Coronary artery (tissue), 2 donors: ENCODE data around the gene DENR.

Source experiments
- DNase-seq: peaks from one replicate; pipeline ENCODE4 v3.0.0-alpha.2; 2017; ENCODE audit warnings: low spot score
- H3K27ac ChIP-seq, 2 donors: fragments of 200-600 bp; sonication (generic); one replicate each; pipeline ENCODE4 v1.5.1; 2016 to 2019
- H3K4me3 ChIP-seq: fragments of 200-600 bp; sonication (generic); 2 replicates; pipeline ENCODE4 v1.5.1; 2016; ENCODE audit warnings: mild to moderate bottlenecking, moderate library complexity
- CTCF ChIP-seq: fragments of 200-600 bp; sonication (generic); IDR thresholded peaks from one replicate; pipeline ENCODE4 v1.5.1; 2019; ENCODE audit warnings: antibody characterized with exemption

DENR gene

GRCh38 chr12:122724641-122725243 lies 27.9 kb upstream of the DENR start:
- no peak for TF ChIP-seq CTCF
- no peak for DNase-seq
- Histone ChIP-seq H3K27ac (no peak overlapping the region), H3K4me3 (no peak overlapping the region)

- Histone ChIP-seq H3K27ac (no peak overlapping the region), H3K4me3 (no peak overlapping the region)
- no peak for DNase-seq
- TF ChIP-seq CTCF: no peak
Observed at GRCh38 chr12:122725452-122726079, 27.1 kb upstream of the DENR start.

- no peak overlapping the region for H3K27ac ChIP-seq
- no peak for TF ChIP-seq CTCF
- no peak for DNase-seq
- H3K4me3 ChIP-seq: no peak overlapping the region
Observed at GRCh38 chr12:122726080-122726558, 26.5 kb upstream of the DENR start.

GRCh38 chr12:122729583-122730214 lies 22.9 kb upstream of the DENR start:
- DNase-seq: no peak
- TF ChIP-seq CTCF: no peak
- H3K4me3 ChIP-seq: no peak overlapping the region
- no peak overlapping the region for H3K27ac ChIP-seq

GRCh38 chr12:122730215-122731014 lies 22.2 kb upstream of the DENR start, which contains the start of gene HCAR1:
HCAR1 (minus strand) TSS chr12:122730844; CDS start chr12:122730339, 505 bp downstream.
- Histone ChIP-seq H3K4me3 (peak within 1 kb of the TSS; percentile 53), H3K27ac (no peak within 1 kb of the TSS)
- DNase-seq: no peak
- no peak for TF ChIP-seq CTCF

- TF ChIP-seq CTCF: no peak
- H3K4me3 ChIP-seq: no peak overlapping the region
- H3K27ac ChIP-seq: no peak overlapping the region
- DNase-seq: no peak
Observed at GRCh38 chr12:122732170-122732569, 20.5 kb upstream of the DENR start.
